ENCODE results near the gene SPPL2C.

SPPL2C gene

GRCh38 chr17:45844695-45845375, at the start of gene SPPL2C:
Gene SPPL2C, plus strand, starts transcription at chr17:45844881. Its CDS starts 26 bp downstream, at chr17:45844907.
- DNase-seq: peak; percentile 41

GRCh38 chr17:45800816-45801215, 43.9 kb upstream of the SPPL2C start:
- no peak for DNase-seq

- no peak for DNase-seq
Observed at GRCh38 chr17:45801421-45801820, 43.3 kb upstream of the SPPL2C start.

- no peak for DNase-seq
Observed at GRCh38 chr17:45808845-45809244, 35.8 kb upstream of the SPPL2C start.

GRCh38 chr17:45809499-45809898, 35.2 kb upstream of the SPPL2C start:
- no peak for DNase-seq

- no peak for DNase-seq
Observed at GRCh38 chr17:45812102-45812501, 32.6 kb upstream of the SPPL2C start.

- no peak for DNase-seq
Observed at GRCh38 chr17:45813048-45813725, 31.5 kb upstream of the SPPL2C start.

GRCh38 chr17:45814622-45815606, 29.8 kb upstream of the SPPL2C start:
- no peak for DNase-seq

- no peak for DNase-seq
Observed at GRCh38 chr17:45815752-45816151, 28.9 kb upstream of the SPPL2C start.

GRCh38 chr17:45818041-45818440, 26.6 kb upstream of the SPPL2C start:
- DNase-seq: no peak

GRCh38 chr17:45818699-45819098, 26.0 kb upstream of the SPPL2C start:
- no peak for DNase-seq

- no peak for DNase-seq
Observed at GRCh38 chr17:45819632-45820031, 25.0 kb upstream of the SPPL2C start.

GRCh38 chr17:45820052-45820780, 24.5 kb upstream of the SPPL2C start:
- no peak for DNase-seq

- no peak for DNase-seq
Observed at GRCh38 chr17:45821147-45821546, 23.5 kb upstream of the SPPL2C start.

GRCh38 chr17:45823598-45823997, 21.1 kb upstream of the SPPL2C start:
- no peak for DNase-seq

GRCh38 chr17:45824475-45824874, 20.2 kb upstream of the SPPL2C start:
- no peak for DNase-seq

- no peak for DNase-seq
Observed at GRCh38 chr17:45824901-45825492, 19.7 kb upstream of the SPPL2C start.

GRCh38 chr17:45825792-45826191, 18.9 kb upstream of the SPPL2C start:
- DNase-seq: no peak

- no peak for DNase-seq
Observed at GRCh38 chr17:45826919-45827588, 17.6 kb upstream of the SPPL2C start.

- no peak for DNase-seq
Observed at GRCh38 chr17:45828171-45828570, 16.5 kb upstream of the SPPL2C start.

- no peak for DNase-seq
Observed at GRCh38 chr17:45828582-45829133, 16.0 kb upstream of the SPPL2C start.

Measured in DMS153 (cell line).